ENCODE results near the gene CTIF.

The CTIF gene

GRCh38 chr18:48803951-48804855, 265.4 kb downstream of the CTIF start:
- no peak for TF ChIP-seq CTCF (IDR thresholded peaks at IDR 0.05; ENCODE audit: low read depth, low read length)
- TF ChIP-seq EZH2phosphoT487 (IDR thresholded peaks at IDR 0.05; ENCODE audit: low read depth), result no peak
- H3K4me3 ChIP-seq (ENCODE audit: low read length), result no peak overlapping the region
- H3K27ac ChIP-seq (ENCODE audit: low read length), result no peak overlapping the region
- H3K36me3 ChIP-seq (replicated peaks; ENCODE audit: low read depth, low read length), result peaks cover 5% of the 10 kb centered on the region
- H3K4me2 ChIP-seq (ENCODE audit: low read length), result no peak overlapping the region
- no peaks in the 10 kb centered on the region for H3K9me3 ChIP-seq (ENCODE audit: insufficient read depth, low read length)
- H3K4me1 ChIP-seq (ENCODE audit: low read length), result peaks cover 35% of the 10 kb centered on the region
- no peak overlapping the region for H2AFZ ChIP-seq (ENCODE audit: low read depth, low read length)
- no peaks in the 10 kb centered on the region for H3K79me2 ChIP-seq (ENCODE audit: low read length)
- H3K9ac ChIP-seq (ENCODE audit: low read length), result no peak overlapping the region
- no peaks in the 10 kb centered on the region for H3K27me3 ChIP-seq (ENCODE audit: low read depth, low read length)
- peaks cover 6% of the 10 kb centered on the region; the same call in 1 of the 2 replicates for H4K20me1 ChIP-seq (ENCODE audit: insufficient read depth, low read length)

GRCh38 chr18:48804856-48805610, 266.2 kb downstream of the CTIF start:
- no peak overlapping the region for H3K4me2 ChIP-seq (ENCODE audit: low read length)
- H4K20me1 ChIP-seq (ENCODE audit: insufficient read depth, low read length), result 0 out of 2 replicates have a peak, but pooled peaks cover 3% of the 10 kb centered on the region
- peaks cover 5% of the 10 kb centered on the region for H3K36me3 ChIP-seq (replicated peaks; ENCODE audit: low read depth, low read length)
- H3K4me3 ChIP-seq (ENCODE audit: low read length), result no peak overlapping the region
- peaks cover 27% of the 10 kb centered on the region for H3K4me1 ChIP-seq (ENCODE audit: low read length)
- no peak overlapping the region for H3K27ac ChIP-seq (ENCODE audit: low read length)
- H3K9ac ChIP-seq (ENCODE audit: low read length), result no peak overlapping the region
- H3K9me3 ChIP-seq (ENCODE audit: insufficient read depth, low read length), result no peaks in the 10 kb centered on the region
- no peaks in the 10 kb centered on the region for H3K27me3 ChIP-seq (ENCODE audit: low read depth, low read length)
- TF ChIP-seq CTCF (IDR thresholded peaks at IDR 0.05; ENCODE audit: low read depth, low read length) (no peak), EZH2phosphoT487 (IDR thresholded peaks at IDR 0.05; ENCODE audit: low read depth) (no peak)
- no peaks in the 10 kb centered on the region for H3K79me2 ChIP-seq (ENCODE audit: low read length)
- no peak overlapping the region for H2AFZ ChIP-seq (ENCODE audit: low read depth, low read length)

GRCh38 chr18:48805826-48806535, 267.1 kb downstream of the CTIF start:
- no peak overlapping the region for H3K4me3 ChIP-seq (ENCODE audit: low read length)
- TF ChIP-seq CTCF (IDR thresholded peaks at IDR 0.05; ENCODE audit: low read depth, low read length) (no peak), EZH2phosphoT487 (IDR thresholded peaks at IDR 0.05; ENCODE audit: low read depth) (no peak)
- 0 out of 2 replicates have a peak, but pooled peaks cover 3% of the 10 kb centered on the region for H4K20me1 ChIP-seq (ENCODE audit: insufficient read depth, low read length)

More at GRCh38 chr18:48805826-48806535, 267.1 kb downstream of the CTIF start:
- Histone ChIP-seq H3K36me3 (replicated peaks; ENCODE audit: low read depth, low read length) (no peaks in the 10 kb centered on the region), H3K27ac (ENCODE audit: low read length) (no peak overlapping the region), H3K27me3 (ENCODE audit: low read depth, low read length) (no peaks in the 10 kb centered on the region), H3K9ac (ENCODE audit: low read length) (no peak overlapping the region), H2AFZ (ENCODE audit: low read depth, low read length) (no peak overlapping the region), H3K4me1 (ENCODE audit: low read length) (peaks cover 23% of the 10 kb centered on the region), H3K79me2 (ENCODE audit: low read length) (no peaks in the 10 kb centered on the region), H3K4me2 (ENCODE audit: low read length) (no peak overlapping the region), H3K9me3 (ENCODE audit: insufficient read depth, low read length) (no peaks in the 10 kb centered on the region)
